Measurements from ENCODE around the gene STK24.

GRCh38 chr13:98409281-98409680 lies 167.6 kb downstream of the STK24 start:
- TF ChIP-seq CTCF (IDR thresholded peaks at IDR 0.05) (no peak), POLR2A (IDR thresholded peaks at IDR 0.05) (no peak), POLR2AphosphoS5 (IDR thresholded peaks at IDR 0.05) (no peak)

Measured in upper lobe of left lung (tissue), 4 donors.